AG04449 (cell line): ENCODE results near the gene ATG16L2.
"Not testable (repeated sequence)": the region's sequence is repeated elsewhere in the genome, so short reads cannot be mapped to it uniquely, and the experiment has no call there.

ENCODE experiments used
- CTCF ChIA-PET: fragments of 350-600 bp; formaldehyde crosslinking; extraction: SDS; loops from one replicate; lab custom pipeline; 2021; ENCODE audit warnings: antibody characterized with exemption; lab: Yijun Ruan, JAX
- POLR2A ChIA-PET: fragments of 400-600, 350-600 bp; formaldehyde crosslinking; extraction: SDS; loops from one replicate; lab custom pipeline; 2020; ENCODE audit warnings: antibody characterized with exemption, inconsistent platforms; lab: Yijun Ruan, JAX
- DNase-seq: peaks from one replicate; pipeline ENCODE4 v3.0.0-alpha.2; 2010; ENCODE audit warnings: low read depth, low spot score
- H3K4me3 ChIP-seq: 2 replicates; pipeline ENCODE4 v1.5.1; 2011; ENCODE audit warnings: low read depth, mild to moderate bottlenecking, control low read depth, low read length
- TF ChIP-seq, protein P1 (sequence below): IDR thresholded peaks from one replicate; pipeline ENCODE4 v1.5.1; 2011; ENCODE audit warnings: mild to moderate bottlenecking, moderate library complexity, low read length, control low read depth, inconsistent platforms; ENCODE audit not compliant: insufficient read depth; ENCODE audit errors: missing control alignments

ATG16L2 gene

GRCh38 chr11:72808331-72808798 lies 5.8 kb upstream of the ATG16L2 start:
- ChIA-PET CTCF (interaction anchor here (1.2 to 1.5 kb wide), 4 partner anchors 14 to 370 kb away, joined by 3 to 8 read pairs (median 6); partner anchors contain the start of gene STARD10), POLR2A (no interaction called here)
- TF ChIP-seq, protein P1, sequence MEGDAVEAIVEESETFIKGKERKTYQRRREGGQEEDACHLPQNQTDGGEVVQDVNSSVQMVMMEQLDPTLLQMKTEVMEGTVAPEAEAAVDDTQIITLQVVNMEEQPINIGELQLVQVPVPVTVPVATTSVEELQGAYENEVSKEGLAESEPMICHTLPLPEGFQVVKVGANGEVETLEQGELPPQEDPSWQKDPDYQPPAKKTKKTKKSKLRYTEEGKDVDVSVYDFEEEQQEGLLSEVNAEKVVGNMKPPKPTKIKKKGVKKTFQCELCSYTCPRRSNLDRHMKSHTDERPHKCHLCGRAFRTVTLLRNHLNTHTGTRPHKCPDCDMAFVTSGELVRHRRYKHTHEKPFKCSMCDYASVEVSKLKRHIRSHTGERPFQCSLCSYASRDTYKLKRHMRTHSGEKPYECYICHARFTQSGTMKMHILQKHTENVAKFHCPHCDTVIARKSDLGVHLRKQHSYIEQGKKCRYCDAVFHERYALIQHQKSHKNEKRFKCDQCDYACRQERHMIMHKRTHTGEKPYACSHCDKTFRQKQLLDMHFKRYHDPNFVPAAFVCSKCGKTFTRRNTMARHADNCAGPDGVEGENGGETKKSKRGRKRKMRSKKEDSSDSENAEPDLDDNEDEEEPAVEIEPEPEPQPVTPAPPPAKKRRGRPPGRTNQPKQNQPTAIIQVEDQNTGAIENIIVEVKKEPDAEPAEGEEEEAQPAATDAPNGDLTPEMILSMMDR: no peak
- no peak for DNase-seq
- no peak overlapping the region for H3K4me3 ChIP-seq

DNA sequence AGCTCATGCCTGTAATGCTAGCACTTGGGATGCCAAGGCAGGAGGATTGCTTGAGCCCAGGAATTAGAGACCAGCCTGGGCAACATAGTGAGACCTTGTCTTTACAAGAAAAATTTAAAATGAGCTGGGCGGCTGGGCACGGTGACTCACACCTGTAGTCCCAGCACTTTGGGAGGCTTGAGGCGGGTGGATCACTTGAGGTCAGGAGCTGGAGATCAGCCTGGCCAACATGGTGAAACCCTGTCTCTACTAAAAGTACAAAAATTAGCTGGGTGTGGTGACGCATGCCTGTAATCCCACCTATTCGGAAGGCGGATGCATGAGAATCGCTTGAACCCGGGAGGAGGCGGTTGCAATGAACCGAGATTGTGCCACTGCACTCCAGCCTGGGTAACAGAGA lies 2.5 kb upstream of the ATG16L2 start:
- POLR2A ChIA-PET, H3K4me3 ChIP-seq, DNase-seq: not testable (repeated sequence)
- CTCF ChIA-PET: interaction anchor here (0.6 to 9.6 kb wide), 5 partner anchors 9 to 108 kb away, joined by 3 to 128 read pairs (median 13); partner anchors contain the start of gene STARD10

DNA sequence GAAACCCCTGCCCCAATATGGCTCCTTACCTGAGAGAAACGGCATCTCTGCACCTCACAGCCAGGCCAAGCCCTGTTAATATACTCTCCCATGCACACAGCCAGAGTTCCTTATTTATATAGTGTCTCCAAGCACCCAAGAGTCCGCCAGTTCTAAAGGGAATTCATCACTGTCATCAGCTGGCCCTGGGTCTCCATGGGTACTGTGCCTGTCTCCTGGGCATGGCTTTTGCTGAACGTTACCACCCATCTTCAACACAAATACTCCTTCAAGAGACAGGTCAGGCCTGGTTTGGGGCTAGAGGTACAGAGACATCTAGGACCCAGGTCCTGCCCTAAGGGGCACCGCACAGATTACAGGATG lies 1.6 kb upstream of the ATG16L2 start:
- H3K4me3 ChIP-seq: peak overlapping the region; percentile 91
- no peak for DNase-seq

GRCh38 chr11:72812967-72813739 lies 1.1 kb upstream of the ATG16L2 start:
- POLR2A ChIA-PET: interaction anchor here (0.6 to 1.2 kb wide), 5 partner anchors 18 to 445 kb away, joined by 3 to 5 read pairs (median 3); no protein-coding TSS in a partner anchor
- DNase-seq: no peak
- H3K4me3 ChIP-seq: peak overlapping the region; percentile 91
- TF ChIP-seq, protein P1: peak; percentile 77
- CTCF ChIA-PET: interaction anchor here (0.7 to 9.6 kb wide), 23 partner anchors 9 to 365 kb away, joined by 3 to 128 read pairs (median 4); partner anchors contain the start of gene STARD10

More for the DNA sequence above, 1.6 kb upstream of the ATG16L2 start:
- ChIA-PET POLR2A (interaction anchor here (0.7 to 1.2 kb wide), 3 partner anchors 18 to 344 kb away, joined by 3 to 5 read pairs (median 3); no protein-coding TSS in a partner anchor), CTCF (interaction anchor here (0.8 to 9.6 kb wide), 19 partner anchors 9 to 365 kb away, joined by 3 to 128 read pairs (median 5); partner anchors contain the start of gene STARD10)
- TF ChIP-seq, protein P1: no peak

DNA sequence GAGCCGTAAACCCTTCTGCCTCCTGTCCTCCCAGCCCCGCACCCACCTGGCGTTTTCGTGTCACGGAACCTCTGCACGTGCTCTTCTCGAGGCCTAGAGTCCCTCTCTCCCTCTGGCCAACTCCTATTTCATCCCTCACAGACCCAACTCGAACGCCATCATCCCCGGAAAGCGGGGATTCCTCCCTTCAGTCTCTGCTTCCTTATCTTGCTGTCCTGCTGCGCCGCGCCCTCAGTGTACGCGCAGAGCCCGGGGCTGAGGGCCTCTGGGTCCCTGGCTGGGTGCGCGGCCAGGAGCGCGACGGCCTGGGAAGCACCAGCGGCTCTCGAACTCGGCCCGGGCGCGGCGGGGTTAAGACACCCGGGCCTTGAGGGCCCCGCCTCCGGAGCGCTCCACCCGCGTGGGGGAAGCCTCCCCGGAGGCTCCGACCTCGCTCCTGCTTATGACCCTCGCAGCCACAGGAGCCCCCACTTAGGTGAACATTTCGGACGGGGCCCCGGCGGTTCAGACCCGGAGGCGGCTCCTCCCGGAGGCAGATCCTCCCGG lies 398 bp upstream of the ATG16L2 start:
- TF ChIP-seq, protein P1: no peak
- CTCF ChIA-PET: interaction anchor here (0.7 to 9.6 kb wide), 17 partner anchors 8 to 364 kb away, joined by 3 to 128 read pairs (median 6); partner anchors contain the start of gene STARD10
- peak overlapping the region; percentile 91 for H3K4me3 ChIP-seq
- DNase-seq: no peak
- POLR2A ChIA-PET: interaction anchor here (0.8 to 1.2 kb wide), 4 partner anchors 91 to 444 kb away, joined by 3 to 5 read pairs (median 3); no protein-coding TSS in a partner anchor

DNA sequence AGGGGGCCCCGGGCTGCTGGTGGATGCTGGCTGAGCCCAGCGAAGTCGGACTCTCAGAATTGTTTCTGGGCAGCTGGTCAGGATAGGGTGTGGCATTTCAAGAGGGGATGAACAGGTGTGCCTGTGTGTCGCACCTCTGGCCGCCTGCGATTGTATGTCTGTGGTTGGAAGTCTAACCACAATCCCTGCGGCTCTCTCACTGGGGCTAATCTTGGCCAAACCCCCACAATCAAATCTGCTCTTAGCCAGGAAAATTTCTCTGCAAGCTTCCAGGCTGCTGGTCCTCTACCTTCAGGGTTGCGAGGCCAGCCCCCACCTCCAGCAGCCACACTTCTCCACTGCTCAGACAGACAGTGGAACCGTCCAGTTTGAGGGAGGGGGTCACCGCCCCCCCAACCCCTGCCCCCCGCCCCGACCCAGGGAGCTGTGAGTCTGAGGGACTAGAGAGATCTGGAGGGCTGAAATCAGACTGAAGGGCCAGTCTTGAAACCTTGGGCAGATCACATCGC lies 953 bp downstream of the ATG16L2 start:
- DNase-seq: no peak
- CTCF ChIA-PET: interaction anchor here (0.6 to 9.6 kb wide), 5 partner anchors 14 to 372 kb away, joined by 3 to 128 read pairs (median 3); partner anchors contain the start of gene STARD10
- POLR2A ChIA-PET: no interaction called here
- TF ChIP-seq, protein P1: no peak
- peak overlapping the region; percentile 91 for H3K4me3 ChIP-seq
